Gastrocnemius medialis (tissue), 4 donors: ENCODE measurements around the gene IL6ST. TPM values are rescaled to one million over a fixed set of nuclear protein-coding genes. Genes with fewer than 3 reads are reported as not detected.

Source experiments
- ATAC-seq, 2 donors: fragments of 150-250 bp; one replicate each; pipeline ENCODE4 v1.9.1; 2016
- DNase-seq, 2 donors: peaks; one replicate each; pipeline ENCODE4 v3.0.0-alpha.2; 2019
- H3K27ac ChIP-seq, 4 donors: fragments of 200-600 bp; sonication (generic); 1 replicate in 1 of 4; 2 replicates in 3 of 4; pipeline ENCODE4 v1.5.1; 2016 to 2018; ENCODE audit warnings: mild to moderate bottlenecking in 2 of 4, moderate library complexity in 1 of 4
- H3K27me3 ChIP-seq, 3 donors: fragments of 200-600 bp; sonication (generic) in 2 of 3; 1 replicate in 1 of 3; 2 replicates in 2 of 3; pipeline versions ENCODE4 v1.5.1 to v1.6.0; 2016 to 2019; ENCODE audit warnings: mild to moderate bottlenecking in 1 of 3, moderate library complexity in 1 of 3
- H3K36me3 ChIP-seq, 2 donors: fragments of 200-600 bp; sonication (generic) in 1 of 2; one replicate each; pipeline ENCODE4 v1.5.1; 2017 to 2018
- H3K4me1 ChIP-seq, 2 donors: fragments of 200-600 bp; sonication (generic) in 1 of 2; one replicate each; pipeline ENCODE4 v1.5.1; 2016 to 2017; ENCODE audit warnings: mild to moderate bottlenecking in 2 of 2
- H3K4me3 ChIP-seq, 4 donors: fragments of 200-600 bp; sonication (generic) in 3 of 4; 1 replicate in 1 of 4; 2 replicates in 3 of 4; pipeline ENCODE4 v1.5.1; 2016 to 2019; ENCODE audit warnings: mild to moderate bottlenecking in 2 of 4
- H3K9me3 ChIP-seq, 3 donors: fragments of 200-600 bp; sonication (generic) in 2 of 3; 1 replicate in 1 of 3; 2 replicates in 2 of 3; pipeline ENCODE4 v1.5.1; 2016 to 2019
- POLR2A ChIP-seq, 2 donors: fragments of 450-650 bp; IDR thresholded peaks; one replicate each; pipeline ENCODE4 v1.6.1; 2017; ENCODE audit warnings: antibody characterized with exemption in 2 of 2, mild to moderate bottlenecking in 2 of 2, moderate library complexity in 2 of 2
- in situ Hi-C, 4 donors: fragments of 200-750 bp; cut with MboI; loops; one replicate each; pipeline versions ENCODE4 v1.15.0 to v1.8.0; 2017; ENCODE audit warnings: low sequenced_read_pairs in 4 of 4
- intact Hi-C: fragments of 100-400 bp; cut with DNase I; formaldehyde crosslinking; loops from one replicate; pipeline ENCODE4 v1.15.1; 2023; ENCODE audit warnings: low total_unique reads
- total RNA-seq, 4 donors: library from RNA; depleted of rRNA; stranded (reverse); fragments of >200 nt; gene quantifications; one replicate each; pipeline versions ENCODE4 v1.1.0 to v1.2.3, GENCODE V29; 2016
- TF ChIP-seq, protein P1 (sequence below), 5 experiments: fragments of 450-650 bp in 3 of 5; fragments of 200-600 bp in 2 of 5; sonication (generic) in 2 of 5; IDR thresholded peaks in 4 of 5; conservative IDR thresholded peaks in 1 of 5; 1 replicate in 4 of 5; 2 replicates in 1 of 5; pipeline ENCODE4 v1.5.1; 2016 to 2019; ENCODE audit warnings: antibody characterized with exemption in 5 of 5, mild to moderate bottlenecking in 3 of 5, moderate library complexity in 3 of 5

IL6ST gene
- total RNA-seq, 4 donors from 2014 or later: 128 to 228 (median 167) TPM

DNA sequence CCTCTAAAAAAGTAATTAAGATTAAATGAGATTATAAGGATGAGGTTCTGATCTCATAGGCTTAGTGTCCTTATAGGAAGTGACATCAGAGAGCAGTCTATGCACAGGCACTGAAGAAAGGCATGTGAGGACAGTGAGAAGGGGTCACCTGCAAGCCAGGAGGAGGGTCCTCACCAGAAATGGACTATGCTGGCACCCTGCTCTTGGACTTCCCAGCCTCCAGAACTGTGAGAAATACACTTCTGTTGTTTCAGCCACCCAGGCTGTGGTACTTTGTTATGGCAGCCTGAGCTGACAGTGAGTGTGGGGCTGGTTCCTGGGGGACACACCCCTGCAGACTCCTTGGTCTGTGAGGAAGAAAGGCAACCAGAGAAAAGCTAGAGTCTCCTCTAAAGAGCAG is 34.7 kb upstream of the IL6ST start:
- Histone ChIP-seq H3K36me3 (no peaks in the 10 kb centered on the region), H3K4me3 (no peak overlapping the region), H3K9me3 (no peaks in the 10 kb centered on the region), H3K27ac (no peak overlapping the region), H3K27me3 (no peaks in the 10 kb centered on the region), H3K4me1 (no peaks in the 10 kb centered on the region)
- ATAC-seq: no peak
- in situ Hi-C loops (no loop called here), intact Hi-C loops (no loop called here)
- TF ChIP-seq POLR2A (IDR thresholded peaks at IDR 0.05): no peak
- TF ChIP-seq, protein P1, sequence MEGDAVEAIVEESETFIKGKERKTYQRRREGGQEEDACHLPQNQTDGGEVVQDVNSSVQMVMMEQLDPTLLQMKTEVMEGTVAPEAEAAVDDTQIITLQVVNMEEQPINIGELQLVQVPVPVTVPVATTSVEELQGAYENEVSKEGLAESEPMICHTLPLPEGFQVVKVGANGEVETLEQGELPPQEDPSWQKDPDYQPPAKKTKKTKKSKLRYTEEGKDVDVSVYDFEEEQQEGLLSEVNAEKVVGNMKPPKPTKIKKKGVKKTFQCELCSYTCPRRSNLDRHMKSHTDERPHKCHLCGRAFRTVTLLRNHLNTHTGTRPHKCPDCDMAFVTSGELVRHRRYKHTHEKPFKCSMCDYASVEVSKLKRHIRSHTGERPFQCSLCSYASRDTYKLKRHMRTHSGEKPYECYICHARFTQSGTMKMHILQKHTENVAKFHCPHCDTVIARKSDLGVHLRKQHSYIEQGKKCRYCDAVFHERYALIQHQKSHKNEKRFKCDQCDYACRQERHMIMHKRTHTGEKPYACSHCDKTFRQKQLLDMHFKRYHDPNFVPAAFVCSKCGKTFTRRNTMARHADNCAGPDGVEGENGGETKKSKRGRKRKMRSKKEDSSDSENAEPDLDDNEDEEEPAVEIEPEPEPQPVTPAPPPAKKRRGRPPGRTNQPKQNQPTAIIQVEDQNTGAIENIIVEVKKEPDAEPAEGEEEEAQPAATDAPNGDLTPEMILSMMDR (IDR thresholded peaks at IDR 0.05 in 4 of 5, conservative IDR thresholded peaks at IDR 0.05 in 1 of 5): no peak
- no peak for DNase-seq

DNA sequence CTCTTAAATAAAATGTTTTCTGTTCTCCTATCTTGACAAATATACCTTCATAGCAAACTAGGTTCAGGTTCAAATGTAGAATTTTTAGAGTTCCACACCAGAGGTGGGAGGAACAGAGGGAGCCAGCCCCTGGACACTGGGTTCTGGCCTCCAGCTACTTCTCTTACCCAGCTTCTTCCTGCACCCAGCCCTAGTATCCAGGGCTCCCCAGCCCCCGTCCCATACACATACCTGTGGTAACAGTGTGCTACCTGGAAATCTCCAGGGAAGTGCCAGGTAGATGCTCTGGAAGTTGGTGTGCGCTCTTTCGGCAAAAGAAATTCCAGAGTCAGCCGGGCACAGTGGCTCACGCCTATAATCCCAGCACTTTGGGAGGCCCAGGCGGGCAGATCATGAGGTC is 33.9 kb upstream of the IL6ST start:
- DNase-seq (no peak), ATAC-seq (no peak)
- no peak overlapping the region for H3K4me3 ChIP-seq
- intact Hi-C loops (no loop called here), in situ Hi-C loops (no loop called here)
- no peaks in the 10 kb centered on the region for H3K27me3 ChIP-seq
- no peaks in the 10 kb centered on the region for H3K4me1 ChIP-seq
- no peaks in the 10 kb centered on the region for H3K36me3 ChIP-seq
- no peak for TF ChIP-seq POLR2A (IDR thresholded peaks at IDR 0.05)
- TF ChIP-seq, protein P1 (IDR thresholded peaks at IDR 0.05 in 4 of 5, conservative IDR thresholded peaks at IDR 0.05 in 1 of 5): no peak
- no peak overlapping the region for H3K27ac ChIP-seq
- H3K9me3 ChIP-seq: no peaks in the 10 kb centered on the region

DNA sequence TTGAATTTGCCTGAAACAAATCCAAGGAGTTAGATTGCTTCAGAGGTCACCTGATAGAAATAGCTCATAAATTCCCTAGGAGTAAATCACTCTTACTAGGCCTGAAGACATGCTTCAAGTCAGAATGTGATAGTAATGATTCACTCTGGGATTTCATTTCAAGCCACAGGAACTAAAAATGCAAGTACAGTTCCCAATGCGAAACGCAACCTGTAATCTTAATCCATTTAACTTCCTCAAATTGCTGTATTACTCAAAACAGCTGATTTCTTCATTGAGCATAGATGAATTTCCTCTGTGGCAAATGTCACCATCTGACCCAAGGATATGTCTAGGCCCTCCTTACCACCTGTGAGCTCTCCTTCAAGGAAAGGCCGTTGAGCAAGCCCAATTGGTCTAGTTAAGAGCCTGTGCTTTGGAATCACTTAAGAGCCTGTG is 32.1 kb upstream of the IL6ST start:
- in situ Hi-C loops: no loop called here
- Histone ChIP-seq H3K36me3 (no peaks in the 10 kb centered on the region), H3K27me3 (no peaks in the 10 kb centered on the region), H3K27ac (no peak overlapping the region), H3K4me1 (no peaks in the 10 kb centered on the region), H3K4me3 (no peak overlapping the region), H3K9me3 (no peaks in the 10 kb centered on the region)
- intact Hi-C loops: no loop called here
- TF ChIP-seq, protein P1 (IDR thresholded peaks at IDR 0.05 in 4 of 5, conservative IDR thresholded peaks at IDR 0.05 in 1 of 5): no peak
- no peak for TF ChIP-seq POLR2A (IDR thresholded peaks at IDR 0.05)
- no peak for DNase-seq
- ATAC-seq: peak; percentile 62 to 66

DNA sequence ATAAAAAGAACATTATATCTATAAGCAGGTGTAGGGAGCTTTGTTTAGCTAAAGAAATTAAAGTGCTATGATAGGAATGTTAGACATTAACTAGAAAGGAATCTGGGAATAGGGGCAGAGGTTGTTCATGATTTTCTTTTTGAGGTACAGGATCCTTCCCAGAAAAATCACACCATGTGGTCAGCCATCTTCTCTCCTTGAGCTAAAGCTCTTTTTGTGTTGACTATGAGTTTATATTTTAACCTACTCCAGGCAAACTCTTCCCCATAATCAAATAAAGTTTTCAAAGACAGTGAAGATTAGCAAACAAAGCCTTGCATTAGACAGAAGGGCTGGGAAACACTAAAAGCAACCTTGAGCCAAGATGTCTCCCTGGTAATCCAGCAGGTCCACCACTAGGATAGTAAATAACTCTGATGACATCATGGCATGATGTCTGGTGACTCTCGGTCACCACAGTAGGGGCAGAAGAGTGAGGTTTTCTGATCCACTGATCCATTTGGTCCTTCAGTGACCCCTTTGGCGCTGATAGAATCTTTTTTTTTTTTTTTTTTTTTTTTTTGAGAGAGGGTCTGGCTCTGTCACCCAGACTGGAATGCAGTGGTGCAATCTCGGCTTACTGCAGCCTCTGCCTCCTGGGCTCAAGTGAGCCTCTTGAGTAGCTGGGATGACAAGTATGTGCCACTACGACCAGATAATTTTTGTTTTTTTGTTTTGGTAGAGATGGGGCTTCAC is 30.6 kb upstream of the IL6ST start:
- H3K27me3 ChIP-seq: no peaks in the 10 kb centered on the region
- no peaks in the 10 kb centered on the region for H3K4me1 ChIP-seq
- no peak for TF ChIP-seq POLR2A (IDR thresholded peaks at IDR 0.05)
- TF ChIP-seq, protein P1 (IDR thresholded peaks at IDR 0.05 in 4 of 5, conservative IDR thresholded peaks at IDR 0.05 in 1 of 5): no peak
- DNase-seq: no peak
- H3K4me3 ChIP-seq: no peak overlapping the region
- in situ Hi-C loops (no loop called here), intact Hi-C loops (no loop called here)
- no peak for ATAC-seq
- no peaks in the 10 kb centered on the region for H3K36me3 ChIP-seq
- no peaks in the 10 kb centered on the region for H3K9me3 ChIP-seq
- no peak overlapping the region for H3K27ac ChIP-seq

DNA sequence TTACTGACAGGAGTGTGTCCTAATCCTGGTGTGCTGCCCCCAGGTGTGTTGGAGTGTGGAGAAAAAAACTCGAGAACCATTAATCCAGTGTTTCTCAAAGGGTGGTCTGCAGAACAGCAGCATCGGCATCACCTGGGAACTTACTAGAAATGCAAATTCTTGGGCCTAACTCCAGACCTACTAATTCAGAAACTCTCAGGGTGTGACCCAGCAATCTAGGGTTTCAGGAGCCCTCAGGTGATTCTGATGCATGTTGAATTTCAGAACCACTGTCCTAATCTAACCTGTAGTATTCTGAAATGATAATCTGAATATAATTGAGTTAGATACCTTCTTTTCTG is 30.0 kb upstream of the IL6ST start:
- ATAC-seq: no peak
- Histone ChIP-seq H3K4me1 (no peaks in the 10 kb centered on the region), H3K36me3 (no peaks in the 10 kb centered on the region), H3K27ac (no peak overlapping the region), H3K9me3 (no peaks in the 10 kb centered on the region), H3K27me3 (no peaks in the 10 kb centered on the region), H3K4me3 (no peak overlapping the region)
- TF ChIP-seq, protein P1 (IDR thresholded peaks at IDR 0.05 in 4 of 5, conservative IDR thresholded peaks at IDR 0.05 in 1 of 5): no peak
- TF ChIP-seq POLR2A (IDR thresholded peaks at IDR 0.05): no peak
- in situ Hi-C loops: no loop called here
- intact Hi-C loops: no loop called here
- no peak for DNase-seq
